IMR-90 (cell line): ENCODE results near the gene CPXM2.

Experiments used
- CEBPB ChIP-seq: IDR thresholded peaks from 2 replicates; pipeline ENCODE4 v1.6.1; 2012; ENCODE audit warnings: low read depth, low read length, improper control_type of control experiment
- CHD1 ChIP-seq: IDR thresholded peaks from 2 replicates; pipeline ENCODE4 v1.6.1; 2012; ENCODE audit warnings: low read depth, low read length, improper control_type of control experiment
- FOS ChIP-seq: fragments of 150-350 bp; IDR thresholded peaks from 2 replicates; pipeline ENCODE4 v1.6.1; 2016; ENCODE audit warnings: low read depth, low read length
- MAFK ChIP-seq: IDR thresholded peaks from 2 replicates; pipeline ENCODE4 v1.6.1; 2012; ENCODE audit warnings: low read depth, low read length, improper control_type of control experiment
- MAZ ChIP-seq: IDR thresholded peaks from 2 replicates; pipeline ENCODE4 v1.6.1; 2012; ENCODE audit warnings: low read depth, mild to moderate bottlenecking, low read length, improper control_type of control experiment, moderate library complexity, borderline replicate concordance
- POLR2A ChIP-seq: IDR thresholded peaks from 2 replicates; pipeline ENCODE4 v1.6.1; 2012; ENCODE audit warnings: mild to moderate bottlenecking, low read depth, low read length
- RAD21 ChIP-seq: IDR thresholded peaks from 2 replicates; pipeline ENCODE4 v1.6.1; 2012; ENCODE audit warnings: low read length, improper control_type of control experiment
- RCOR1 ChIP-seq: IDR thresholded peaks from 2 replicates; pipeline ENCODE4 v1.6.1; 2012; ENCODE audit warnings: mild to moderate bottlenecking, low read length, improper control_type of control experiment; ENCODE audit not compliant: insufficient replicate concordance
- RFX5 ChIP-seq: IDR thresholded peaks from 2 replicates; pipeline ENCODE4 v1.8.0; 2012; ENCODE audit warnings: low read depth, mild to moderate bottlenecking, low read length, moderate library complexity
- SMC3 ChIP-seq: fragments of 150-350 bp; IDR thresholded peaks from 2 replicates; pipeline ENCODE4 v1.6.1; 2016; ENCODE audit warnings: low read depth, mild to moderate bottlenecking, antibody characterized with exemption, low read length, moderate library complexity
- TF ChIP-seq, protein P1 (sequence below): conservative IDR thresholded peaks from 2 replicates; pipeline ENCODE4 v1.5.1; 2012; ENCODE audit warnings: mild to moderate bottlenecking, low read depth, low read length, improper control_type of control experiment
- TF ChIP-seq, protein P2 (sequence below): fragments of 150-350 bp; IDR thresholded peaks from 2 replicates; pipeline ENCODE4 v1.6.1; 2017; ENCODE audit warnings: mild to moderate bottlenecking, antibody characterized with exemption, low read length, low read depth
- TF ChIP-seq, protein P3 (sequence below): fragments of 150-350 bp; IDR thresholded peaks from 2 replicates; pipeline ENCODE4 v1.6.1; 2016; ENCODE audit warnings: low read depth, mild to moderate bottlenecking, low read length, moderate library complexity, borderline replicate concordance

- TF ChIP-seq, protein P1, sequence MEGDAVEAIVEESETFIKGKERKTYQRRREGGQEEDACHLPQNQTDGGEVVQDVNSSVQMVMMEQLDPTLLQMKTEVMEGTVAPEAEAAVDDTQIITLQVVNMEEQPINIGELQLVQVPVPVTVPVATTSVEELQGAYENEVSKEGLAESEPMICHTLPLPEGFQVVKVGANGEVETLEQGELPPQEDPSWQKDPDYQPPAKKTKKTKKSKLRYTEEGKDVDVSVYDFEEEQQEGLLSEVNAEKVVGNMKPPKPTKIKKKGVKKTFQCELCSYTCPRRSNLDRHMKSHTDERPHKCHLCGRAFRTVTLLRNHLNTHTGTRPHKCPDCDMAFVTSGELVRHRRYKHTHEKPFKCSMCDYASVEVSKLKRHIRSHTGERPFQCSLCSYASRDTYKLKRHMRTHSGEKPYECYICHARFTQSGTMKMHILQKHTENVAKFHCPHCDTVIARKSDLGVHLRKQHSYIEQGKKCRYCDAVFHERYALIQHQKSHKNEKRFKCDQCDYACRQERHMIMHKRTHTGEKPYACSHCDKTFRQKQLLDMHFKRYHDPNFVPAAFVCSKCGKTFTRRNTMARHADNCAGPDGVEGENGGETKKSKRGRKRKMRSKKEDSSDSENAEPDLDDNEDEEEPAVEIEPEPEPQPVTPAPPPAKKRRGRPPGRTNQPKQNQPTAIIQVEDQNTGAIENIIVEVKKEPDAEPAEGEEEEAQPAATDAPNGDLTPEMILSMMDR = no peak
- TF ChIP-seq POLR2A (no peak), MAFK (no peak), FOS (no peak), CEBPB (no peak), RAD21 (no peak), CHD1 (no peak), SMC3 (no peak), RCOR1 (no peak), RFX5 (no peak), MAZ (no peak)
- TF ChIP-seq, protein P2, sequence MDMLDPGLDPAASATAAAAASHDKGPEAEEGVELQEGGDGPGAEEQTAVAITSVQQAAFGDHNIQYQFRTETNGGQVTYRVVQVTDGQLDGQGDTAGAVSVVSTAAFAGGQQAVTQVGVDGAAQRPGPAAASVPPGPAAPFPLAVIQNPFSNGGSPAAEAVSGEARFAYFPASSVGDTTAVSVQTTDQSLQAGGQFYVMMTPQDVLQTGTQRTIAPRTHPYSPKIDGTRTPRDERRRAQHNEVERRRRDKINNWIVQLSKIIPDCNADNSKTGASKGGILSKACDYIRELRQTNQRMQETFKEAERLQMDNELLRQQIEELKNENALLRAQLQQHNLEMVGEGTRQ = no peak
- TF ChIP-seq, protein P3, sequence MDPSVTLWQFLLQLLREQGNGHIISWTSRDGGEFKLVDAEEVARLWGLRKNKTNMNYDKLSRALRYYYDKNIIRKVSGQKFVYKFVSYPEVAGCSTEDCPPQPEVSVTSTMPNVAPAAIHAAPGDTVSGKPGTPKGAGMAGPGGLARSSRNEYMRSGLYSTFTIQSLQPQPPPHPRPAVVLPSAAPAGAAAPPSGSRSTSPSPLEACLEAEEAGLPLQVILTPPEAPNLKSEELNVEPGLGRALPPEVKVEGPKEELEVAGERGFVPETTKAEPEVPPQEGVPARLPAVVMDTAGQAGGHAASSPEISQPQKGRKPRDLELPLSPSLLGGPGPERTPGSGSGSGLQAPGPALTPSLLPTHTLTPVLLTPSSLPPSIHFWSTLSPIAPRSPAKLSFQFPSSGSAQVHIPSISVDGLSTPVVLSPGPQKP = no peak
These were observed 162.1 kb downstream of the CPXM2 start for GRCh38 chr10:123729523-123729922.
